ENCODE measurements around the gene CCR3.

DNA sequence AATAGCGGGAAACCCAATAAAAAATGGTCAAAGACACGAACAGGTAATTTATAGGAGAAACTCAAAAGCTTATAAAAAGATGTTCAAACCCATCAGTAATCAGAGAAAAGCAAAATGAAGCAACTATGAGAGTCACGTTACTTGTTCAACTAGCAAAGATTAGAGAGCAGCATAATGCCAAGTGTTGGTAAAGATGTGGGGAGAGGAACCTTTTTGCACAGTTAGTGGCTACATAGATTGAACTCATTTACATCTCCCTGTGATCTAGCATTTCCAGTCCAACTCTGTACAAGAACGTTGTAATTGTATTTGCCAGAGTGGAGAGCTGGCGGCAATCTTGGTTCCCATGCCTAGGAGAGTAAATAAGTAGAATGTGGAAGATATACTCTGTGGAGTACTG lies 49.3 kb upstream of the CCR3 start:
- TF ChIP-seq, protein P1, sequence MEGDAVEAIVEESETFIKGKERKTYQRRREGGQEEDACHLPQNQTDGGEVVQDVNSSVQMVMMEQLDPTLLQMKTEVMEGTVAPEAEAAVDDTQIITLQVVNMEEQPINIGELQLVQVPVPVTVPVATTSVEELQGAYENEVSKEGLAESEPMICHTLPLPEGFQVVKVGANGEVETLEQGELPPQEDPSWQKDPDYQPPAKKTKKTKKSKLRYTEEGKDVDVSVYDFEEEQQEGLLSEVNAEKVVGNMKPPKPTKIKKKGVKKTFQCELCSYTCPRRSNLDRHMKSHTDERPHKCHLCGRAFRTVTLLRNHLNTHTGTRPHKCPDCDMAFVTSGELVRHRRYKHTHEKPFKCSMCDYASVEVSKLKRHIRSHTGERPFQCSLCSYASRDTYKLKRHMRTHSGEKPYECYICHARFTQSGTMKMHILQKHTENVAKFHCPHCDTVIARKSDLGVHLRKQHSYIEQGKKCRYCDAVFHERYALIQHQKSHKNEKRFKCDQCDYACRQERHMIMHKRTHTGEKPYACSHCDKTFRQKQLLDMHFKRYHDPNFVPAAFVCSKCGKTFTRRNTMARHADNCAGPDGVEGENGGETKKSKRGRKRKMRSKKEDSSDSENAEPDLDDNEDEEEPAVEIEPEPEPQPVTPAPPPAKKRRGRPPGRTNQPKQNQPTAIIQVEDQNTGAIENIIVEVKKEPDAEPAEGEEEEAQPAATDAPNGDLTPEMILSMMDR (conservative IDR thresholded peaks at IDR 0.05; ENCODE audit: low read depth, low read length), result no peak
- no peak for TF ChIP-seq EZH2 (IDR thresholded peaks at IDR 0.05; ENCODE audit: low read length, unreplicated experiment)
